GM12878 (cell line): ENCODE data around the gene CHTOP. TPM values are rescaled to one million over a fixed set of nuclear protein-coding genes. Genes with fewer than 3 reads are reported as not detected.

ENCODE experiments used
- ATAC-seq: fragments of 200-7000 bp; cut with Tn5 transposase; 3 replicates; pipeline ENCODE4 v1.9.1; 2020; ENCODE audit warnings: mild to moderate bottlenecking, moderate library complexity
- BruUV-seq: library from RNA; stranded (reverse); fragments of 400-500 nt; replicated peaks from 2 replicates; lab custom pipeline; 2021; lab: Mats Ljungman, UMichigan
- CTCF ChIA-PET: fragments of 300-600 bp; sonication (Branson Sonifier 250); formaldehyde crosslinking; extraction: SDS; loops from one replicate; lab custom pipeline; 2021; ENCODE audit warnings: inconsistent platforms; lab: Yijun Ruan, JAX
- POLR2A ChIA-PET: fragments of 350-600 bp; formaldehyde crosslinking; extraction: SDS; loops from one replicate; lab custom pipeline; 2021; ENCODE audit warnings: inconsistent platforms; lab: Charles Lee
- RAD21 ChIA-PET: fragments of 300-600 bp; sonication (Branson Sonifier 250); formaldehyde crosslinking; loops from one replicate; lab custom pipeline; 2023; ENCODE audit warnings: antibody characterized with exemption; ENCODE audit not compliant: unreplicated experiment; lab: Charles Lee
- SMC1A ChIA-PET: fragments of 300-600 bp; sonication (Branson Sonifier 250); formaldehyde crosslinking; loops from one replicate; lab custom pipeline; 2023; ENCODE audit not compliant: unreplicated experiment, uncharacterized antibody; lab: Charles Lee
- DNase-seq: peaks from one replicate; pipeline ENCODE4 v3.0.0-alpha.2; 2011; ENCODE audit warnings: low read depth, low spot score
- FAIRE-seq: peaks from 3 replicates; lab custom pipeline; 2011; peaks lifted over from hg19 to GRCh38; lab: Jason Lieb, UNC
- H2AFZ ChIP-seq: 2 replicates; pipeline ENCODE4 v1.6.0; 2011; ENCODE audit warnings: low read depth, low read length, control low read depth; ENCODE audit not compliant: control insufficient read depth
- H3K27ac ChIP-seq: 2 replicates; pipeline ENCODE4 v1.5.1; 2011; ENCODE audit warnings: control low read depth; ENCODE audit not compliant: control insufficient read depth, insufficient read depth
- H3K27me3 ChIP-seq, 2 experiments: replicated peaks in 1 of 2; 2 replicates each; pipeline versions ENCODE4 v1.6.0 to v1.6.1; 2011; ENCODE audit warnings: low read length in 1 of 2; ENCODE audit not compliant: control insufficient read depth in 2 of 2, insufficient read depth in 2 of 2
- H3K36me3 ChIP-seq, 2 experiments: 2 replicates each; pipeline ENCODE4 v1.5.1; 2011; ENCODE audit warnings: low read length in 1 of 2; ENCODE audit not compliant: control insufficient read depth in 2 of 2, insufficient read depth in 2 of 2
- H3K4me1 ChIP-seq: 2 replicates; pipeline ENCODE4 v1.6.1; 2011; ENCODE audit warnings: mild to moderate bottlenecking, low read length, moderate library complexity, mixed read lengths; ENCODE audit not compliant: control insufficient read depth, insufficient read depth
- H3K4me2 ChIP-seq: 2 replicates; pipeline ENCODE4 v1.6.0; 2011; ENCODE audit warnings: control low read depth; ENCODE audit not compliant: control insufficient read depth, insufficient read depth
- H3K4me3 ChIP-seq: fragments of 200-600 bp; sonication (generic); 2 replicates; pipeline ENCODE4 v1.5.1; 2016
- H3K79me2 ChIP-seq: 2 replicates; pipeline ENCODE4 v1.6.0; 2011; ENCODE audit warnings: low read length; ENCODE audit not compliant: control insufficient read depth, insufficient read depth
- H3K9ac ChIP-seq: 2 replicates; pipeline ENCODE4 v1.8.0; 2011; ENCODE audit warnings: low read length, control low read depth, mixed read lengths; ENCODE audit not compliant: control insufficient read depth, insufficient read depth
- H3K9me3 ChIP-seq: replicated peaks from 3 replicates; pipeline ENCODE4 v1.5.1; 2011; ENCODE audit warnings: mild to moderate bottlenecking, low read length; ENCODE audit not compliant: control insufficient read depth, insufficient read depth
- H4K20me1 ChIP-seq: 2 replicates; pipeline ENCODE4 v1.6.0; 2011; ENCODE audit not compliant: control insufficient read depth, insufficient read depth
- BCL3 ChIP-seq: IDR thresholded peaks from 2 replicates; pipeline ENCODE4 v1.6.1; 2011; ENCODE audit warnings: borderline replicate concordance, low read depth, mild to moderate bottlenecking, moderate library complexity, low read length; ENCODE audit not compliant: insufficient read depth, poor library complexity, severe bottlenecking
- CUX1 ChIP-seq: IDR thresholded peaks from 2 replicates; pipeline ENCODE4 v1.6.1; 2012; ENCODE audit warnings: improper control_type of control experiment, low read depth, low read length; ENCODE audit not compliant: insufficient replicate concordance
- ELK1 ChIP-seq: IDR thresholded peaks from 2 replicates; pipeline ENCODE4 v1.6.1; 2012; ENCODE audit warnings: low read depth, low read length, improper control_type of control experiment
- JUND ChIP-seq: IDR thresholded peaks from 2 replicates; pipeline ENCODE4 v1.6.1; 2012; ENCODE audit warnings: low read depth, mild to moderate bottlenecking, low read length, improper control_type of control experiment, moderate library complexity
- RBBP5 ChIP-seq: fragments of 200-600 bp; sonication (generic); conservative IDR thresholded peaks from 2 replicates; pipeline ENCODE4 v1.6.1; 2016
- RELB ChIP-seq: fragments of 450-650 bp; IDR thresholded peaks from 2 replicates; pipeline ENCODE4 v1.6.1; 2017; ENCODE audit warnings: low read depth, mild to moderate bottlenecking, moderate library complexity
- SMAD5 ChIP-seq: IDR thresholded peaks from 2 replicates; pipeline ENCODE4 v1.6.1; 2016; ENCODE audit warnings: antibody characterized with exemption, low read depth
- WGBS: methylation state at CpG from one replicate; pipeline ENCODE4 v1.1.6; 2016; ENCODE audit warnings: low lambda C conversion rate; ENCODE audit not compliant: insufficient replicate concordance, insufficient coverage; ENCODE audit errors: missing lambda C conversion rate; 5-methylcytosine and 5-hydroxymethylcytosine counted together
- in situ Hi-C: fragments of 300-500 bp; cut with MboI; formaldehyde crosslinking; loops from 9 replicates; pipeline ENCODE4 v1.14.3; 2018; ENCODE audit warnings: mixed read lengths
- intact Hi-C: fragments of 100-400 bp; cut with micrococcal nuclease; formaldehyde crosslinking; loops from one replicate; pipeline ENCODE4 v1.14.2; 2022; ENCODE audit not compliant: unreplicated experiment
- polyA plus RNA-seq, 11 experiments: library from polyadenylated mRNA; depleted of rRNA in 4 of 11; unstranded in 6 of 11; stranded (reverse) in 5 of 11; fragments of >200 nt; fragmentation: Nextera tagmentation in 4 of 11; fragmentation: Illumina TruSeq in 1 of 11; extraction: Ambion mirVana in 4 of 11; extraction: Trizol in 1 of 11; gene quantifications; 1 replicate in 1 of 11; 2 replicates in 10 of 11; pipeline versions ENCODE4 v1.2.1 to v1.2.3, GENCODE V29; 2011 to 2016; ENCODE audit warnings: inconsistent platforms in 2 of 11, missing spikeins in 2 of 11, low read depth in 1 of 11
- total RNA-seq, 4 experiments: library from RNA; depleted of rRNA in 3 of 4; stranded (reverse); fragments of >200 nt in 3 of 4; fragmentation: Illumina TruSeq in 1 of 4; extraction: Trizol in 1 of 4; gene quantifications; 2 replicates each; pipeline versions ENCODE4 v1.2.1 to v1.2.3, GENCODE V29; 2013 to 2021

The CHTOP gene
- total and polyA plus RNA-seq, 10 of the 15 experiments (the other 5 are each of a cell fraction or from before 2014, with no cell fraction given), result 8.4 to 93.8 (median 52.3) TPM

GRCh38 chr1:153612111-153612754, 21.6 kb upstream of the CHTOP start:
- in situ Hi-C loops, result no loop called here
- no peak overlapping the region for H3K4me2 ChIP-seq
- no peak for TF ChIP-seq RBBP5
- TF ChIP-seq BCL3, result no peak
- TF ChIP-seq ELK1, result no peak
- TF ChIP-seq RELB, result no peak
- TF ChIP-seq CUX1, result no peak
- no peak for TF ChIP-seq JUND
- no peak for TF ChIP-seq SMAD5
- TF ChIP-seq, all 136 proteins: peak for 0
- ChIA-PET CTCF (interaction anchor here (0.7 to 7.8 kb wide), 4 partner anchors 13 to 78 kb away, joined by 3 to 66 read pairs (median 4); partner anchors contain the start of genes S100A1 and S100A13), SMC1A (no interaction called here), POLR2A (interaction anchor here (1.4 kb wide), 1 partner anchor 12 kb away, joined by 3 read pairs; no protein-coding TSS in a partner anchor), RAD21 (no interaction called here)
- Histone ChIP-seq H3K9ac (no peak overlapping the region), H3K9me3 (no peaks in the 10 kb centered on the region), H4K20me1 (no peaks in the 10 kb centered on the region), H3K79me2 (no peaks in the 10 kb centered on the region), H3K4me3 (no peak overlapping the region), H3K4me1 (peaks cover 14% of the 10 kb centered on the region), H3K36me3 (no peaks in the 10 kb centered on the region), H3K27ac (no peak overlapping the region), H2AFZ (no peak overlapping the region), H3K27me3 (no peaks in the 10 kb centered on the region)
- intact Hi-C loops, result no loop called here
- DNase-seq (no peak), FAIRE-seq (no peak), ATAC-seq (no peak)
- WGBS, result 34% methylated on average over 11 of the region's 11 CpGs
- BruUV-seq, result no TSS peak
